GM23248 (cell line): ENCODE results near the gene CDC42SE2. TPM values are rescaled to one million over a fixed set of nuclear protein-coding genes. Genes with fewer than 3 reads are reported as not detected.

ENCODE experiments used
- DNase-seq: peaks from one replicate; pipeline ENCODE4 v3.0.0-alpha.2; 2015
- H2AFZ ChIP-seq: fragments of 200-600 bp; sonication (generic); 2 replicates; pipeline ENCODE4 v1.6.1; 2016; ENCODE audit warnings: antibody characterized with exemption
- H3F3A ChIP-seq: fragments of 200-600 bp; sonication (generic); 2 replicates; pipeline ENCODE4 v1.6.1; 2016; ENCODE audit warnings: mild to moderate bottlenecking, antibody characterized with exemption, mixed run types; ENCODE audit not compliant: insufficient read depth
- H3K27ac ChIP-seq: fragments of 200-600 bp; sonication (generic); 2 replicates; pipeline ENCODE4 v1.5.1; 2016; ENCODE audit warnings: mild to moderate bottlenecking
- H3K27me3 ChIP-seq: fragments of 200-600 bp; sonication (generic); replicated peaks from 2 replicates; pipeline ENCODE4 v1.6.1; 2016; ENCODE audit warnings: mild to moderate bottlenecking; ENCODE audit not compliant: insufficient read depth
- H3K36me3 ChIP-seq: fragments of 200-600 bp; sonication (generic); 2 replicates; pipeline ENCODE4 v1.6.1; 2016; ENCODE audit warnings: low read depth, mild to moderate bottlenecking
- H3K4me1 ChIP-seq: fragments of 200-600 bp; sonication (generic); 2 replicates; pipeline ENCODE4 v1.6.1; 2016; ENCODE audit warnings: mild to moderate bottlenecking; ENCODE audit not compliant: insufficient read depth
- H3K4me2 ChIP-seq: fragments of 200-600 bp; sonication (generic); one replicate; pipeline ENCODE4 v1.6.1; 2016; ENCODE audit warnings: mild to moderate bottlenecking; ENCODE audit not compliant: unreplicated experiment
- H3K4me3 ChIP-seq: fragments of 200-600 bp; sonication (generic); 2 replicates; pipeline ENCODE4 v1.5.1; 2016; ENCODE audit warnings: mild to moderate bottlenecking
- H3K79me2 ChIP-seq: fragments of 200-600 bp; sonication (generic); 2 replicates; pipeline ENCODE4 v1.6.1; 2016; ENCODE audit warnings: mild to moderate bottlenecking; ENCODE audit not compliant: insufficient read depth
- H3K9ac ChIP-seq: fragments of 200-600 bp; sonication (generic); 2 replicates; pipeline ENCODE4 v1.6.1; 2016; ENCODE audit warnings: mild to moderate bottlenecking
- H3K9me2 ChIP-seq: fragments of 200-600 bp; sonication (generic); 2 replicates; pipeline ENCODE4 v1.6.1; 2016; ENCODE audit warnings: mixed run types, mild to moderate bottlenecking, moderate library complexity; ENCODE audit not compliant: insufficient read depth
- H3K9me3 ChIP-seq: fragments of 200-600 bp; sonication (generic); one replicate; pipeline ENCODE4 v1.6.1; 2017; ENCODE audit warnings: low read depth
- H4K20me1 ChIP-seq: fragments of 200-600 bp; sonication (generic); 2 replicates; pipeline ENCODE4 v1.6.0; 2016; ENCODE audit not compliant: insufficient read depth
- EZH2 ChIP-seq: fragments of 200-600 bp; sonication (generic); IDR thresholded peaks from 2 replicates; pipeline ENCODE4 v1.6.1; 2018; ENCODE audit warnings: antibody characterized with exemption, mild to moderate bottlenecking; ENCODE audit not compliant: insufficient read depth, poor library complexity, severe bottlenecking
- EZH2phosphoT487 ChIP-seq: fragments of 200-600 bp; sonication (generic); IDR thresholded peaks from 2 replicates; pipeline ENCODE4 v1.6.1; 2018; ENCODE audit warnings: antibody characterized with exemption, moderate library complexity, mild to moderate bottlenecking, low read depth; ENCODE audit not compliant: insufficient read depth
- WGBS, 2 experiments: methylation state at CpG; one replicate each; pipeline ENCODE4 v1.1.6; 2015 to 2017; ENCODE audit warnings: low lambda C conversion rate in 2 of 2, low coverage in 1 of 2; ENCODE audit errors: missing lambda C conversion rate in 2 of 2; 5-methylcytosine and 5-hydroxymethylcytosine counted together
- in situ Hi-C: fragments of 300-500 bp; cut with MboI; formaldehyde crosslinking; loops from 2 replicates; pipeline ENCODE4 v1.15.0; 2020
- polyA plus RNA-seq: library from polyadenylated mRNA; unstranded; fragments of >200 nt; fragmentation: Nextera tagmentation; extraction: Ambion mirVana; gene quantifications from 2 replicates; pipeline ENCODE4 v1.2.1, GENCODE V29; 2016
- total RNA-seq: library from RNA; depleted of rRNA; stranded (reverse); fragments of >200 nt; shearing (Covaris generic); gene quantifications from 2 replicates; pipeline ENCODE4 v1.2.3, GENCODE V29; 2014

The CDC42SE2 gene
- total and polyA plus RNA-seq, 2 experiments from 2014 or later: 13.7 to 17.5 TPM

DNA sequence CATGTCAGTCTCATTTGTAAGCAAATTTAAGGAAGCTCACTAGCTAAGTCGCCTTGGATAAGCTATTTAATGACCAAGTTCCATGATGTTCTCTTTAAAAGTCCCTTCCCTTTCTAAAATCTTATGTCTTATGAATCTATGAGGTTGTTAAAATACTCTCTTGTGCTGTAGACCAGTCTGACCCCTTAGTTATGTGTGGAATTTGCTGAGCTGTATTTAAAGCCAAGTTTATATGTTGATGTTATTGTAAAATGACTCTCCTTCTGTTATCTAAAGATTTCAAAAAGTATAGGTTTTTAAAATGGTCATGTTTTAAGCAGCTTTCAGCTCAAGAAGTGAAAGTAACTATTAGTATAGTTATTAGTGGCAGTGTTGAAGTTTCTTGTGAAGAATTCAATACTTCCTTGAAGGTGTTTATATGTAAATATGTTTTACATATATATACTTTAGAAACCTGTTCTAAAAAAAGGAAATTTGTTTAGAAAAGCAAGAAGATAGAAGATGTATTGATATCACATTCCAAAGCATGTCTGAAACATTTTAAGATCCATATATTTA, 92.2 kb downstream of the CDC42SE2 start:
- Histone ChIP-seq H3K36me3 (no peaks in the 10 kb centered on the region), H3K27me3 (no peaks in the 10 kb centered on the region), H3K4me2 (peak overlapping the region; percentile 41), H3K9me2 (no peaks in the 10 kb centered on the region), H3K9me3 (no peaks in the 10 kb centered on the region), H3K4me3 (no peak overlapping the region), H3K27ac (no peak overlapping the region), H2AFZ (no peak overlapping the region), H3F3A (no peaks in the 10 kb centered on the region), H3K4me1 (peaks cover 12% of the 10 kb centered on the region), H3K9ac (no peak overlapping the region), H4K20me1 (no peaks in the 10 kb centered on the region), H3K79me2 (0 out of 2 replicates have a peak, but pooled peaks cover 3% of the 10 kb centered on the region)
- 71 to 91% methylated on average over 1 of the region's 1 CpG for WGBS, 2 experiments
- peak; percentile 7 for DNase-seq
- TF ChIP-seq EZH2phosphoT487: no peak
- no peak for TF ChIP-seq EZH2
- in situ Hi-C loops: no loop called here

DNA sequence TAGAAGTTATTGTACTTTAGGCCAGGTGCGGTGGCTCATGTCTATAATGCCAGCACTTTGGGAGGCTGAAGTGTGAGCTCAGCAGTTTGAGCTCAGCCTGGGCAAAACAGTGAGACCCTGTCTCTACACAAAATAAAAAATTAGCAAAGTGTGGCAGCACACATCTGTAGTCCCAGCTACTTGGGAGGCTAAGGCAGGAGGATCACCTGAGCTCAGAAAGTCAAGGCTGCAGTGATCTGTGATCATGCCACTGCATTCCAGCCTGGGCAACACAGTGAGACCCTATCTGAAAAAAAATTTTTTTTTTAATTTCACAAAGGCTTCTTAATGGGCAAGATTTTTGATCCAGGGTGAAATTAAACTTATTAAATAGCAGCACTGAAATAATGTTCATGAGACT, 92.8 kb downstream of the CDC42SE2 start:
- H3K4me1 ChIP-seq: peaks cover 12% of the 10 kb centered on the region
- WGBS, 2 experiments: 95 to 100% methylated on average over 1 of the region's 1 CpG
- no peak for TF ChIP-seq EZH2
- no peak for TF ChIP-seq EZH2phosphoT487
- no peaks in the 10 kb centered on the region for H3F3A ChIP-seq
- in situ Hi-C loops: no loop called here
- H4K20me1 ChIP-seq: no peaks in the 10 kb centered on the region
- H3K9me2 ChIP-seq: no peaks in the 10 kb centered on the region
- no peak for DNase-seq
- H3K4me3 ChIP-seq: no peak overlapping the region
- no peak overlapping the region for H2AFZ ChIP-seq
- H3K36me3 ChIP-seq: no peaks in the 10 kb centered on the region
- no peak overlapping the region for H3K9ac ChIP-seq
- no peak overlapping the region for H3K4me2 ChIP-seq
- no peaks in the 10 kb centered on the region for H3K9me3 ChIP-seq
- H3K79me2 ChIP-seq: 0 out of 2 replicates have a peak, but pooled peaks cover 3% of the 10 kb centered on the region
- H3K27me3 ChIP-seq: no peaks in the 10 kb centered on the region
- H3K27ac ChIP-seq: no peak overlapping the region

DNA sequence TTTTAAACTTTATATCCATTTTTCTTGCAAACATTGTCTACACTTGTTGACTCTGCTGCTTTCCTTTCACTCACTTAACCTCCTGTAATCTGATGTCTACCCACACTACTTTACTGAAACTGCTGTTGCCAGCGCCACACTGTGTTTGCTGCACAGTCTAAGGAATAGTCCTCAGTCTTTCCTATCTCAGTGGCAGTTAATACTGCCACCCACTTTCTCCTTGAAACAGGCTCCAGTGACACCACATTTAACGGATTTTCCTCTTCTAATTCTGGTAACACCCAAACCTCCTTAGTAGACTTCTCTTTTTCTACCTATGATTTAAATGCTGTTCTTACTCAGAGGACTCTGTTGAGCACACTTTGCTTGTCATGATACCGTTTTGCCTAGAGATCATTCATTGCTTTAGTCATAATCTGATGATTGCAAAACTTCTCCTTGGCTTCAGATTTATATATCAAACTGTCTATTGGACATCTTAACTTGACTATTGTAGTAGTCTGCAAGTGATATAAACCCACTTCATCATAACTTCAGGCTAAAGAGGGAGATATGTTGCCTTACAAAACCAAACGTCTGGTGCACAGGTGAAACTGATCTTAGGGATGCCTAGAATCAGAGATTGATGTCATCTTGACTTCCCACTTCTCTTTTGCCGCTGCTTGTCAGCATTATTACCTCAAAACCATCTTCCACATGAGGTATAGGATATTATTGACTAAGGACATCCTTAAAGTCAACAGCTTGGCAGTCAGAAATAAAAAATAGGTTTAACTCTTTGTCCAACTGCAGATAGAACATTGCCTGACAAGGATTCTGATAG, 94.1 kb downstream of the CDC42SE2 start:
- in situ Hi-C loops: no loop called here
- Histone ChIP-seq H3F3A (no peaks in the 10 kb centered on the region), H3K9me2 (no peaks in the 10 kb centered on the region), H4K20me1 (no peaks in the 10 kb centered on the region), H3K9ac (no peak overlapping the region), H3K79me2 (peaks cover 3% of the 10 kb centered on the region; the same call in 1 of the 2 replicates), H3K27ac (no peak overlapping the region), H3K36me3 (no peaks in the 10 kb centered on the region), H3K4me2 (no peak overlapping the region), H3K4me3 (no peak overlapping the region), H3K9me3 (no peaks in the 10 kb centered on the region), H3K27me3 (no peaks in the 10 kb centered on the region), H3K4me1 (peaks cover 12% of the 10 kb centered on the region), H2AFZ (no peak overlapping the region)
- WGBS, 2 experiments: 76 to 79% methylated on average over 5 of the region's 5 CpGs
- TF ChIP-seq EZH2phosphoT487: no peak
- no peak for TF ChIP-seq EZH2
- DNase-seq: no peak

DNA sequence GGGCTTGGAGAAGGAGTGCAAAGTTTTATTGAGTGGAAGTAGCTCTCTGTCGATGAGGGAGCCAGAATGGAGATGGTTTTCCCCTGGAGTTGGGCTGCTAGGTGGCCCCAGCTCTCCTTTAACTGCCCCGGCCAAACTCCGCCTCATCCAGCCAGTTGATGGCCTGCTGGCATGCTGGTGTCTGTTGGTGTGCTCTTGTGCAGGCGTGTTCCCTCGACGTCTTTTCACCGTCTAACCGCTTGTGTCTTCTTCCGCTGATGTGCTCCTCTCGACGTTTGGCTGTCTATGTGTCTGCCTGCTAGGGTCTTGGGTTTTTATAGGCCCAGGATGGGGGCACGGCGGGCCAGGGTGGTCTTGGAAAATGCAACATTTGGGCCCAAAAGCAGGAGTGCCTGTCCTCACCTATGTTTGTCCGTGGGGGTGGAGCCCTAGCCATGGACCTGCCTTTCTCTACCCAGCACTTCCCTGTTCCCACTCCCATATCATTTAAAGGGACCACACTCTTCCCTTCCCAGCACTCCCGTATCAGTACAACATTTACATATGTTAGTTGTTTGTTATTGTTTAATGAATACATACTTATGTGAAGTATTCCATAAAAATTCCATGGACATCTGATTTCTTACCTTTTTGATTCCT, 97.9 kb downstream of the CDC42SE2 start:
- Histone ChIP-seq H3K4me2 (no peak overlapping the region), H3K4me3 (no peak overlapping the region), H3K4me1 (no peaks in the 10 kb centered on the region), H3K9me2 (no peaks in the 10 kb centered on the region), H3K27ac (no peak overlapping the region), H3K36me3 (no peaks in the 10 kb centered on the region), H3F3A (no peaks in the 10 kb centered on the region), H3K27me3 (no peaks in the 10 kb centered on the region), H2AFZ (no peak overlapping the region), H4K20me1 (no peaks in the 10 kb centered on the region), H3K9ac (no peak overlapping the region), H3K9me3 (no peaks in the 10 kb centered on the region), H3K79me2 (peaks cover 13% of the 10 kb centered on the region)
- TF ChIP-seq EZH2: no peak
- TF ChIP-seq EZH2phosphoT487: no peak
- WGBS, 2 experiments: 97 to 99% methylated on average over 15 of the region's 15 CpGs
- in situ Hi-C loops: no loop called here
- no peak for DNase-seq
